ENCODE results near the gene BEND6.
"Not testable (repeated sequence)": the region's sequence is repeated elsewhere in the genome, so short reads cannot be mapped to it uniquely, and the experiment has no call there.

BEND6 gene

GRCh38 chr6:57044061-57044460, 89.2 kb downstream of the BEND6 start:
- H3K4me3 ChIP-seq (ENCODE audit: insufficient read depth, low read depth, low read length, poor library complexity, severe bottlenecking); H3K27me3 ChIP-seq (replicated peaks; ENCODE audit: control insufficient read depth, insufficient read depth, low read length, poor library complexity, severe bottlenecking); DNase-seq; H3K27ac ChIP-seq (ENCODE audit: insufficient read depth, low read length, poor library complexity, severe bottlenecking); H3K9me3 ChIP-seq (ENCODE audit: control insufficient read depth, low read length); H3K4me1 ChIP-seq (ENCODE audit: control insufficient read depth, insufficient read depth, low read length, poor library complexity, severe bottlenecking); H3K36me3 ChIP-seq (ENCODE audit: control insufficient read depth, insufficient read depth, low read length): not testable (repeated sequence)

DNA sequence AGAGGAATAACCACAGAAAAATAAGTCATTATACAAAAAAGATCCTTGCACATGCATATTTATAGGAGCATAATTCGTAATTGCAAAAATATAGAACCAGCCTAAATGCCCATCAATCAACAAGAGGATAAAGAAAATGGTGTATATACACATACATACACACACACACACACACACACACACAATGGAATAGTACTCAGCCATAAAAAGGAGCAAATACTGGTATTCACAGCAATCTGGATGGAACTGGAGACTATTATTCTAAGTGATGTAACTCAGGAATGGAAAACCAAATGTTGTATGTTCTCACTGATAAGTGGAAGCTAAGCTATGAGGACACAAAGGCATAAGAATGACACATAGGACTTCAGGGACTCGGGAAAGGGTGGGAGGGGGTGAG, 89.7 kb downstream of the BEND6 start:
- no peak overlapping the region for H3K27ac ChIP-seq (ENCODE audit: insufficient read depth, low read length, poor library complexity, severe bottlenecking)
- H3K4me1 ChIP-seq (ENCODE audit: control insufficient read depth, insufficient read depth, low read length, poor library complexity, severe bottlenecking): no peaks in the 10 kb centered on the region
- H3K4me3 ChIP-seq (ENCODE audit: insufficient read depth, low read depth, low read length, poor library complexity, severe bottlenecking): no peak overlapping the region
- H3K9me3 ChIP-seq (ENCODE audit: control insufficient read depth, low read length): no peaks in the 10 kb centered on the region
- H3K36me3 ChIP-seq (ENCODE audit: control insufficient read depth, insufficient read depth, low read length): no peaks in the 10 kb centered on the region
- H3K27me3 ChIP-seq (replicated peaks; ENCODE audit: control insufficient read depth, insufficient read depth, low read length, poor library complexity, severe bottlenecking): no peaks in the 10 kb centered on the region
- no peak for DNase-seq

DNA sequence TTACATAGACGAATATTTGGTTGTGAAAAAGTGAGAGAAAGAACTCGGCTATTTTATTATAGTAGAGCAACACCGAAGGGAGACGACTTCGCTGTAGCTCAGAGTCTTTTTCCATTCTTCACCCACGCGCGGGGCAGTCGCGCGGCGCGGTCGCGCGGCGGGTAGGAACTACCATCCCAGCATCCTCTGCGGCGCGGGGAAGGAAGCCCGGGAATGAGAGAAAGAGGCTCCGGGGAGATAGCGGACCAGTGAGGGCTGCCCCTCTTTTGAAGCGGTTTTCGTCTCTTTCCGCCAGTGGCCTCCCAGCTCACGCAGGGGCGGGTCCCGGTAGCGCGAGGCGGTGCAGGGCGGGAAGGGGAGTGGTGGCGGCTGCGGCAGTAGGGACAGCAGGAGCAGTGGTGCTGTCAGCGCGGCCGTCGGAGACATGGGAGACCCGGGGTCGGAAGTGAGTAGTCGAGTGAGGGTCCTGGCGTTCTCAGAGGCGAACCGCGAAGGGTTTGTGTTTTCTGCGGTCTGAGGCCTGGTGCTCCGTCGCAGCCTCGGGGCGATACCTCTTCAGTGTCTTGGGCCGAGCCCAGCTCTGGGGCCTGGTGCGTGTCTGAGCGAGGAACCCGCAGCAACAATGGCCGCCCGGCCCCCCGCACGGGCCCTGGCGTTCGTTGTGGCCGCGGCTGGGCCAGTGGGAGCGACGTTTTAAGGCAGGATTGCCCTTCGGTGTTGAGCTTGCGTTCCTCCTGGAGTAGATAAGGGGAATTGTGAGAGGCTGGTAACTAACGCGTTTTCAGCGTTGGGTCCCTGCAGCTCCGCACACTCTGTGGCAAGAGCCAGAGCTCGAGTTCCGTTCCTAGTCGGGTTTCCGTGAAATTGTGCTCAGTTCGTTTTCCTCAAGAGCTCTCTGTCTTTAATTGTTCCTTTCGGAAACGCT, 91.7 kb downstream of the BEND6 start, which contains the start of gene KIAA1586:
Gene KIAA1586 (plus strand): TSS at position 362 of the 925 bp plus-strand sequence. CDS start 63 bp downstream, at position 425.
- peak; percentile 69 to 72 (median 71) for DNase-seq
- H3K27me3 ChIP-seq (replicated peaks; ENCODE audit: control insufficient read depth, insufficient read depth, low read length, poor library complexity, severe bottlenecking); H3K4me1 ChIP-seq (ENCODE audit: control insufficient read depth, insufficient read depth, low read length, poor library complexity, severe bottlenecking); H3K36me3 ChIP-seq (ENCODE audit: control insufficient read depth, insufficient read depth, low read length); H3K27ac ChIP-seq (ENCODE audit: insufficient read depth, low read length, poor library complexity, severe bottlenecking); H3K9me3 ChIP-seq (ENCODE audit: control insufficient read depth, low read length): not testable (repeated sequence)
- H3K4me3 ChIP-seq (ENCODE audit: insufficient read depth, low read depth, low read length, poor library complexity, severe bottlenecking): peak within 1 kb of the TSS; percentile 69

DNA sequence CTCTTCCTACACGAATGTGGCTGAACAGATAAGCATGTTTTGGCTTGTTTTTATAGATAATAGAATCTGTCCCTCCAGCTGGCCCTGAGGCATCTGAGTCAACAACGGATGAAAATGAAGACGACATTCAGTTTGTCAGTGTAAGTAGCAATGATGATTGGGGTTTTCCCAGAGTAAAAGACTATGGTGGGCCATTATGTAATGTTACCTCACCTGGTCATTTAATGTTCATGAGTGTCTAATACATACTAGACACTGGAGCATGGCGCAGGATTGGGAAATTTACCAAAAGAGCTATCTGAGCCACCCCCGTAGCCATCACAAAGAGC, 92.3 kb downstream of the BEND6 start:
- H3K4me1 ChIP-seq (ENCODE audit: control insufficient read depth, insufficient read depth, low read length, poor library complexity, severe bottlenecking); DNase-seq; H3K4me3 ChIP-seq (ENCODE audit: insufficient read depth, low read depth, low read length, poor library complexity, severe bottlenecking); H3K27ac ChIP-seq (ENCODE audit: insufficient read depth, low read length, poor library complexity, severe bottlenecking); H3K9me3 ChIP-seq (ENCODE audit: control insufficient read depth, low read length); H3K36me3 ChIP-seq (ENCODE audit: control insufficient read depth, insufficient read depth, low read length); H3K27me3 ChIP-seq (replicated peaks; ENCODE audit: control insufficient read depth, insufficient read depth, low read length, poor library complexity, severe bottlenecking): not testable (repeated sequence)

- not testable (repeated sequence) for H3K36me3 ChIP-seq (ENCODE audit: control insufficient read depth, insufficient read depth, low read length); DNase-seq; H3K27me3 ChIP-seq (replicated peaks; ENCODE audit: control insufficient read depth, insufficient read depth, low read length, poor library complexity, severe bottlenecking); H3K4me3 ChIP-seq (ENCODE audit: insufficient read depth, low read depth, low read length, poor library complexity, severe bottlenecking); H3K4me1 ChIP-seq (ENCODE audit: control insufficient read depth, insufficient read depth, low read length, poor library complexity, severe bottlenecking); H3K27ac ChIP-seq (ENCODE audit: insufficient read depth, low read length, poor library complexity, severe bottlenecking); H3K9me3 ChIP-seq (ENCODE audit: control insufficient read depth, low read length)
Measured at GRCh38 chr6:57047859-57048258, 93.0 kb downstream of the BEND6 start.

DNA sequence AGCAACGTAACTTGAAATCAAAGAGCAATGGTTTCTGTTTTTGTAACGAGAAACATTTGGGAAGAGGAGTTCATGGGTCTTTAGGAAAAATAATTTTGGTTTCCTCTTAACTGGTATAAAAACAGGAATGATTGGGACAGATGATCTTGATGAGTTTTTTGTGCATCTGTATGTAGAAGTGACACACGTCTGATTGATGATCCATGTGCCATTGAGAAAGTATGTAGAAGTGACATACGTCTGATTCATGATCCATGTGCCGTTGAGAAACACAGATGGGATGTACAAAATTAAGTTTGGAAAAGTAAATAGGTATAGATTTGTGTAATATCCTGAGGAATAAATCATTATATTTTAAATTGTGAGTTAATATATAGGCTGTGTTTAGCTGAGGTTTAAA, 93.7 kb downstream of the BEND6 start:
- no peaks in the 10 kb centered on the region for H3K9me3 ChIP-seq (ENCODE audit: control insufficient read depth, low read length)
- no peaks in the 10 kb centered on the region for H3K27me3 ChIP-seq (replicated peaks; ENCODE audit: control insufficient read depth, insufficient read depth, low read length, poor library complexity, severe bottlenecking)
- H3K27ac ChIP-seq (ENCODE audit: insufficient read depth, low read length, poor library complexity, severe bottlenecking): no peak overlapping the region
- DNase-seq: no peak
- no peak overlapping the region for H3K4me3 ChIP-seq (ENCODE audit: insufficient read depth, low read depth, low read length, poor library complexity, severe bottlenecking)
- no peaks in the 10 kb centered on the region for H3K4me1 ChIP-seq (ENCODE audit: control insufficient read depth, insufficient read depth, low read length, poor library complexity, severe bottlenecking)
- peaks cover 14% of the 10 kb centered on the region for H3K36me3 ChIP-seq (ENCODE audit: control insufficient read depth, insufficient read depth, low read length)

DNA sequence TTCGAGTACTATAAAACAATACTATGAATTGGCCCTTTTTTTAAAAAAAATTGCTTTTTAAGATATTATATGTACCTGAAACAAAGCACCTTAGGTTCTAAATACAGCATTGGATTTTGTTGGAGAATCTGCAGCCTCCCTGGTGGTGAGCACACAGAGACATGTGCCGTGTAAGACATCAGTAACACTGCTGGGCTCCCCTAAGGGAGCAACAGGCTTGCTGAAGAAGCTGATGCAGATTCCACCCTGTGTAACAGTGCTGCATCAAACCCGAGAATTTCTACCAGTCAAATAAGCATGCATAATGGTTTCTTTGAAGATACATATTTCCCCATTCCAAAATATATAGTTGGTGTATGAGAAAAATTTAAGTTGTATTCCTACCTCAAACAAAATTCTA, 108.9 kb downstream of the BEND6 start:
- Histone ChIP-seq H3K36me3 (ENCODE audit: control insufficient read depth, insufficient read depth, low read length) (peaks cover 3% of the 10 kb centered on the region), H3K4me3 (ENCODE audit: insufficient read depth, low read depth, low read length, poor library complexity, severe bottlenecking) (no peak overlapping the region), H3K27ac (ENCODE audit: insufficient read depth, low read length, poor library complexity, severe bottlenecking) (no peak overlapping the region), H3K4me1 (ENCODE audit: control insufficient read depth, insufficient read depth, low read length, poor library complexity, severe bottlenecking) (no peaks in the 10 kb centered on the region), H3K9me3 (ENCODE audit: control insufficient read depth, low read length) (no peaks in the 10 kb centered on the region), H3K27me3 (replicated peaks; ENCODE audit: control insufficient read depth, insufficient read depth, low read length, poor library complexity, severe bottlenecking) (no peaks in the 10 kb centered on the region)
- no peak for DNase-seq

- H3K36me3 ChIP-seq (ENCODE audit: control insufficient read depth, insufficient read depth, low read length): no peaks in the 10 kb centered on the region
- DNase-seq: no peak
Measured at GRCh38 chr6:57064809-57065208, 109.9 kb downstream of the BEND6 start.

DNA sequence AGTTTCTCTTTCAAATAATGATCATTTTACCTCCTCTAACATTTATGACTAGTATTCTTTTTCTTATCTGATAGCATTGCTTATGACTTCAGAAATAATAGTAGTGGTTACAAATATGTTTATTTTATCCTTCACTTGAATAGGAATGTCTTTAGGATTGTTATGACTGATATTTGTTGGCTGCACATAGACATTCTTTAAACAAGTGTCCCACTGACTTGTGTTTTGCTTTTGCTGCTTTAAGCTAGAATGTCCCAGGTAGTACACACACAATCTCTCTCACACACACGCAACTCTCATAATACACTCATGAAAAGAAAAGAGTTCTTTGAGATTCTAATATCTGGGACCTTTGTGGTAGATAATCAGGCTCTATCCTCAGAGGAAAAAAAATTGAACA, 113.2 kb downstream of the BEND6 start:
- Histone ChIP-seq H3K4me1 (ENCODE audit: control insufficient read depth, insufficient read depth, low read length, poor library complexity, severe bottlenecking) (no peaks in the 10 kb centered on the region), H3K36me3 (ENCODE audit: control insufficient read depth, insufficient read depth, low read length) (no peaks in the 10 kb centered on the region), H3K9me3 (ENCODE audit: control insufficient read depth, low read length) (no peaks in the 10 kb centered on the region), H3K4me3 (ENCODE audit: insufficient read depth, low read depth, low read length, poor library complexity, severe bottlenecking) (no peak overlapping the region), H3K27me3 (replicated peaks; ENCODE audit: control insufficient read depth, insufficient read depth, low read length, poor library complexity, severe bottlenecking) (no peaks in the 10 kb centered on the region), H3K27ac (ENCODE audit: insufficient read depth, low read length, poor library complexity, severe bottlenecking) (no peak overlapping the region)
- DNase-seq: no peak

More at GRCh38 chr6:57064809-57065208, 109.9 kb downstream of the BEND6 start:
- H3K27ac ChIP-seq (ENCODE audit: insufficient read depth, low read length, poor library complexity, severe bottlenecking): no peak overlapping the region
- no peak overlapping the region for H3K4me3 ChIP-seq (ENCODE audit: insufficient read depth, low read depth, low read length, poor library complexity, severe bottlenecking)
- H3K9me3 ChIP-seq (ENCODE audit: control insufficient read depth, low read length): no peaks in the 10 kb centered on the region
- no peaks in the 10 kb centered on the region for H3K27me3 ChIP-seq (replicated peaks; ENCODE audit: control insufficient read depth, insufficient read depth, low read length, poor library complexity, severe bottlenecking)
- H3K4me1 ChIP-seq (ENCODE audit: control insufficient read depth, insufficient read depth, low read length, poor library complexity, severe bottlenecking): no peaks in the 10 kb centered on the region

DNA sequence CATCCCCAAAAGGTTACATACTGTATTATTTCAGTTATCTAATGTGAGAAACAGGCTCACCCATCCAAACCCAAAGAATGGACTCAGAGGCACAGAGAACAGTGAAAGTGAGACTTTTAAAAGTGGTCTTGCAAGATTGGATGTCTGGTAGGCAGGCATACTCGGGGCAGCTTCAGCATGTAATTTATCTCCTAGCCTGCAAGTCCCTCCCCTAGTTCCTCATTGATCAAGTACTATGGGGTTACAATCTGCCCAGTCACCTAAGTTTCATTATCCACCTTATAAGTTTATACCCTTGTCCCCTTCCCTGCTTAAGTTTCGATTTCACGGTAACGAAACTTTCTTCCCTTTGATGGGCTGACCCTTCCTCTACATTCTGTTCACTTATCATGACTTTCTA, 114.3 kb downstream of the BEND6 start:
- Histone ChIP-seq H3K4me1 (ENCODE audit: control insufficient read depth, insufficient read depth, low read length, poor library complexity, severe bottlenecking) (no peaks in the 10 kb centered on the region), H3K27ac (ENCODE audit: insufficient read depth, low read length, poor library complexity, severe bottlenecking) (no peak overlapping the region), H3K9me3 (ENCODE audit: control insufficient read depth, low read length) (no peaks in the 10 kb centered on the region), H3K27me3 (replicated peaks; ENCODE audit: control insufficient read depth, insufficient read depth, low read length, poor library complexity, severe bottlenecking) (no peaks in the 10 kb centered on the region), H3K36me3 (ENCODE audit: control insufficient read depth, insufficient read depth, low read length) (no peaks in the 10 kb centered on the region), H3K4me3 (ENCODE audit: insufficient read depth, low read depth, low read length, poor library complexity, severe bottlenecking) (no peak overlapping the region)
- DNase-seq: no peak

Data from effector memory CD4-positive, alpha-beta T cell (primary cell).